Hepatic stellate cell (primary cell): ENCODE measurements around the gene FNTB.
A peak's percentile ranks its signal among the peaks of the same experiment; 100 is the strongest.
"Not testable (repeated sequence)": the region's sequence is repeated elsewhere in the genome, so short reads cannot be mapped to it uniquely, and the experiment has no call there.

ENCODE experiments used
- DNase-seq: peaks from one replicate; pipeline ENCODE4 v3.0.0; 2011; ENCODE audit warnings: low spot score

The FNTB gene

DNA sequence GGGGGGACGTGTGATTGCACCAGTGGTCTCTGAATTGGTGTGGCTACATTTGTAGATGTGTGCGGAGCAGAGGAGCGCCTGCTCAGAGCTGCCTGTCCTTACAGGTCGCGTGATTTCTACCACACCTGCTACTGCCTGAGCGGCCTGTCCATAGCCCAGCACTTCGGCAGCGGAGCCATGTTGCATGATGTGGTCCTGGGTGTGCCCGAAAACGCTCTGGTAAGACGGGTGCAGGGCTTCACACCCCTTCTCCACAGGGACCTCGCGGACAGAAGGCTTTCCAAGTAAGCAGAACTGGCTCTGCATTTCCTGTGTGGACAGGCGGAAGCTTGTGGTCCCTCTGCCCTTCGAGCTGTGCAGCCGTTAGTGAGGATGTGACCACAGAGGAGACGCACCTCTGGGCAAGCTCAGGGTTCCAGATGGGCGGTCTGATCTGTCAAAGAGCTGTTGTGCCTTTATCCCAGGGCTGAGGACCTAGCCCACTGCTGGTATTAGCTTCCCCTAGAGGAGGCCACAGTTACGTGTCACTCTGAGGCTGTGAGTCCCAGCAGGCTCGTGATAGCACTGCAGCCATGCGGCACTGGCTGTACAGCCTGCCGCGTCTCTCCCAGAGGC lies 67.9 kb downstream of the FNTB start:
- DNase-seq: no peak

DNA sequence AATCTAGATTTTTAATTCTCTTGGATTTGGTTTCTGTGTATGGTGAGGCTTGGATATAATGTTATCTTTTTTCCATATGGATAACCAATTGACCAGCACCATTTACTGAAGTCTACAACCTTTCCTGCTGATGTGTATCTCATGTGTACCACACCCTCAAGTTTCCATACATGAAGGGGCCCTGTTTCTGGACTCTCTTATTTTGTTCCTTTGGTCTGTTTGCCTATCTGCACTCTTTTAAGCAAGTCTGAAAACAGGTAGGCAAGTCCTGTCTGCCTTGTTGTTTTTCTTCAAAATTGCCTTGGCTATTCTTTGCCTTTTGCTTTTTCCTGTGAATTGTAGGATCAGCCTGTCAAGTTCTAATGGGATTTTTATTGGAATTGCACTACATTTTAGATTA lies 71.0 kb downstream of the FNTB start:
- no peak for DNase-seq

DNA sequence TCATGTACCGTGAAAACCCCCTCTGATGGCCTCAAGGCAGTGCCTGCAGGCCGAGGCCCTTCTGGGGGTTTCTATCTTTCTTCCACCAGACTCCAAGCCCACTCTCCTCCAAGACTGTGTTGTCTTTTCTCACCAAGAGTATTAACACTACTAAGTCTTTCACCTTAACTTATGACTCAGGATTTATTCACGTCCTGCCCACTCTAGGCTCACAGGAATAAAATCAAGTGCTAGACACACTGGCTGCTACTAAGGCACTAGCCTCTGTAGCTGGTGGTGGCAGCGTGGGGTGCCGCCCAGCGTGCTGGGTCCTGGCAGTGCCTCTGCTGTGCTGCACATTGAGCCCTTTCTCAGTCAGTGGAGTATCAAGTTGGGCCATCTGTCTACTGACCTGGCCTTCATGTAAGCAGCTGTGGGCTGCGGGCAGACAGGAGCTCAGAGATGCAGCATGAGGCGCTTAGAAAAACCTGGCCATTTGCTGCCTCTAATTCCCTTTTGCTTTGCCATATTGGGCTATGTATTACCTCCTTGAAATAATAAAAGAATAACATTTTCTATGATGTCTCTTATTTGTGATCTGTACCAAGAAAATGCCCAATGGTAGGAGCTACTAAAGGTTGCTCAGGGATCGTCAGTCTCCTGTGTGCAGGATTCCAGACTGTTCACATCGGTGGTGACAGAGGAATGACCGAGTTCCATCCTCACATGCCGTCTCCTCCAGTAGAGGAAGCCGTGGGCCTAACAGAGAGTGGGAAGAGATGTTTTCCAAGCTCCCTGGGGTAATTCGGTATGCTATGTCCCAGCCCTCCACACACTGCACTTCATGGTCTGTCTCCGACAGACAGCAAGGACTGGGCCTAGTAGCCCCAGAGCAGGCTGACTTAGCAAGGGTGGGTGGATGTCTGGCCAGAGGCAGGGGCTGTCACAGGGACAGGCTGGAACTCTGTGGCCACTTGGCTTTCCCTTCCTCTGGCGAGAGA lies 75.7 kb downstream of the FNTB start:
- no peak for DNase-seq

DNA sequence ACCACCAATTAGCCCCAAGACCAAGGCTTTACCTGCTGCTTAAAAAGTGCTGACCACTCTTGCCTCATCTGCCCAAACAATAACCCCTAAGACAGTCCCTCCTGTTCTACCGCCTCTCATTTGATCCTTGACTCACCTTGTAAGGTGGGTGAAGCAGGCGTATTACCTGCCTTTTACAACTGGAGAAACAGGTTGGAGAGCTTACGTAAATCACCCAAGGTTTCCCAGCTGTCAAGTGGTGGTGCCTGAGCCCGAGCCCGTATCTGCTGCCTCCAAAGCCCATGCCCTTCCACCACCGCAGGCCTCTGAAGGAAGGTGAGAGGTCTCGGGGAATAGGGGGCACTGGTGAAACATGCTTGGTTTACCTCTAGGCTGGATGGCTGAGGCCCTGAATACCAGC lies 79.0 kb downstream of the FNTB start:
- no peak for DNase-seq

DNA sequence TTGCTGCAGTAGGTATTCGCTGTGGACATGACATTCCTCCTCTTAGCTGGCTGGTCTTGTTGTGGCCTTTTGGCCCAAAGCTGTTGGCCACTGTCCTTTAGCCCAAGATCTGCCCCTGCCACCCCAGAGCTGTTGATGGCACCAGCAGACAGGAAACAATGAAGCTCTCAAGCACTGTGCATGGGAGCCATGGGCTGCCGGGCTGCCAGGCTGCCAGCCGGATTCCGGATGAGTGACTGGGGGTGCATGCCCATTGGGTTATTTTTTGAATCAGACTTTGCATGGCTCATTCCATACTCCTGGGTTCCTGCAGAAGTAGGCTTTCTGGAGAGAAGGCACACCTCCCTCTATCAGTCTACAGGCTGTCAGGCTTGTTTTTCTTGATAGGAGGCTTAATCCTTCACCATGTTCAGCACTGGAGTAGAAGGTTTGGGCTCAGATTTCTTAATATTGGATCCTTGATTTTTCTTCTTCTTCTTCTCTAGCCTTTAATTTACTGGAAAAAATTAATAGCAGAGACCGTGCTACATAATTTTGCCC lies 83.2 kb downstream of the FNTB start:
- no peak for DNase-seq

DNA sequence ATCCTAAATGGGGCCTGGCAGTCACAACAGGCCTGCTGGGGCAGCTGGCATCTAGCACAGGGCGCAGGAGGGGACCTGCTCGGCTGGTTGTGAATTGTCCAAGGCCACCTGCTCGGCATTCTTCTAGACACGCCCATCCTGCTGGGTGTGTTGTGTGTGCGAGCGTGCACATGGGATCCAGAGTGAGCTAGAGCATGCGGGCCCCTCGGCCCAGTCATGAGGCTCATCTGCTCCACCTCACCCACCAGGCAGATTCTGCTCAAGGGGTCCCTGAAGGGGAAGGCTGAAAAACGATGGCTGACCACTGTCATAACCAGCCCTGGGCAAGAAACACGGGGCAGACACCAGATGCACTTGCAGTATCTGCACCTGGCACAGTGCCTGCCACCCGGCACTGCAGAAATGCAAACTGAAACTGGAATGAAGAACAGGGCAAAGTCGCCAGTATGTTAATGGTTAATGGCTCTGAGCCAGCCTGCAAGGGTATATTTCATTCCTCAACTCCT lies 83.8 kb downstream of the FNTB start:
- DNase-seq: no peak

DNA sequence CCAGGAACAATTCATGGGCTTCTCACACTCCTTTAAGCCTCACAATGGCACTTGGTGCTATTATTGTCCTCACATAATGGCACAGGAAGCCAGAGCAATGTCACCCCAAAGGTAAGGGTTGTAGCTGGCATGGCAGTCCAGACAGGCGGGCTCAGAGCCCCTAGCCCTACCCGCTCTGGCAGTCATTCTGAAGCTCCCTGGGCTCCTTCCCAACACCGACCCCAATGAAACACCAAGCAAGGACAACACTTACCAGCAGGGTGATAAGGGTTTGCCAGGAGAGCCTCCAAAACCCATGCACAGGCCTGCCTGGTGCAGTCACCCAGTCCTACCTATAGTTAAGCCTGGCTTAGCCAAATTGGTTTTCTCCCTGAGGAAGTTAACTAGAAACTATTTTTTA lies 84.8 kb downstream of the FNTB start:
- no peak for DNase-seq

DNA sequence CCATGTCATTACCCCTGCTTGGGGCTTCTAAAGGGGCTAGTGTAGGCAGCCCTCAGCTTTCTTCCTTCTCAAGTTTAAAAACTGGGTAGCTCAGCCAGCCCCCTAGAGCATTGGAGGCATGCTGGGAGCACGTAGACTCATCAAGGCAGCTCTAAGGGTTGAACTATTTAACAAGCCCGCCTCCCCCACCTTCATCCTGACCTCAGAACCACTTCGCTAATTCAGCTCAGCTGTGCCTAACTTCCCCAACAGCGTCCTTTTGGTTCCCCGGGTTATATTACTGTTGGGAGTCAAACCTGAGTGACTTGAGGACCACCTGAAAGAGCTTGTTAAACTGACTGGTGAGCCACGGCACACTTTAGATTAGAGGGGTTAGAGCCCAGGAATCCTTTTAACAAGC lies 85.6 kb downstream of the FNTB start:
- no peak for DNase-seq

DNA sequence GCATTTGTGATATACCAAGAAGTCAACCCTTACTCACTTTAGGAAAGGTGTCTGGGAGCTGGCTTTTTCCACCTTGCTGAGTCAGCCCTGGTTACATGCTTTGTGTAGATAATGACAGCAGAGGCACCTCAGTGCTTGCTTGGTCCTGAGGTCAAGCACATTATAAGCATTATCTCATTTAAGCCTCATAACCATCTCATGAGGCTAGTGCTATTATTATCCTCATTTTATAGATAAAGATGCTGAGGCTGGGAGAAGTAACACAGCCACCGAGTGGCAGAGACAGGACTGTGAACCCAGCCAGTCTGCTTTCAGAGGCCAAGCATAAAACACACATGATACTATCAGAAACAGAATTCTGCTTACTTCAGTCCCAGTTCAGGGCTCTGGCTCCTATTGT lies 86.2 kb downstream of the FNTB start:
- DNase-seq: no peak

DNA sequence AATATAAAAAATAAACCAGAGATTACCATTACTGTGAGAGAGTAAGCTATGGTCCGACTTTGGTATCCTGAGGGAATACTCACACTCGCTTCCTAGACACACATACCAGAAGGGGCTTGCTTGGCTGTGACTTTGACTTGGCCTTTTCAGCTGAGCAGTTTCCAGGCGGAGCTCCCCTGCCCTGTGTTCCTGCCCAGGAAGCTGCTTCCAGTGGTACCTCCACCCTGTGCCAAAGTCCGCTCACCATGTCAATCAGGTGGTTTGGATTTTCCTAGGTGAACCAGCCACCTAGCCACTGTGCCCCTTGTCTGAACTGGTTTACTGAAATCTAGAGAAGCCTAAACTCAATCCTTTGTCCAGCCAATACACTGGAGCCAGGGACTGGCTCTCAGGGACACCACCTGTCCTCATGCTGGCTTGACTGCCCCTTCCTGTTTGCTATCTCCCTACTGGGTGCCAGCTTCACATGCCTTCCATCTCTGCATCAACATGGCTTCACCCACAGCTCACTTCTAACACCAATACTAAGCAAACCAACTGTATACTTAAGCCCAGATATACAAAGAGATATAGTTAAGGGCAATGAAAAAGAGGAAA lies 87.0 kb downstream of the FNTB start:
- DNase-seq: no peak

DNA sequence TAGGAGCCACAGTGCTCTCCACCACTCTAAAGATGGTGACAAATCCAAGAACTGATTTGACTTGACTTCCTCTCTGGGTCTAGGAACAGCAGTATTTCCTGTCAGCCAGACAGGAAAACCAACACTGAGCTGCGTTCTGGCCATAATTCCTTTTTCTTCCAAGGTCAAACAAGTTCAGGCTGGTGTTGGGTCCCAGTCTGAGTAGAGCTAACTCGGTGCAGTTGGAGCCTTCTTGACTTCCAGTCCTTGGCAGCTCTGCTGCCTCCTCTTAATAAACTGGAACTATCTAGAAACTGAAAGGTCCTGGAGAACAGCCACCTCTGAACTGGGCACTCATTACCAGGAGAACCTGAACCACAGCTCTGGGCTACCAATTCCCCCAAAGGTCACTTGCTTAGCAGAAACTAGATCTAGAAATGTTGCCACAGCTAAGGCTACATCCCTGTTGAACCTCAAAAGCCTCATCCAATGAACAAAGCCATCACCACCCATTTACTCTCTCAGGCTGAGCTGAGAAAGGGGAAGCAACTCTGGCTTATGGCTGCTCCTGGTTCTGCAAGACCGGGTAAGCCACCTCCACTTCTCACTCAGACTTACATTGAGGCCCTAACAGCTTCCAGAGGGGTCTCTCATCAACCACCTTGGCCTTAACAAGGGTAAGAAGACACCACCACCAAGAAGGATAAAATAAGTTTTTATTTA lies 87.9 kb downstream of the FNTB start:
- DNase-seq: no peak

DNA sequence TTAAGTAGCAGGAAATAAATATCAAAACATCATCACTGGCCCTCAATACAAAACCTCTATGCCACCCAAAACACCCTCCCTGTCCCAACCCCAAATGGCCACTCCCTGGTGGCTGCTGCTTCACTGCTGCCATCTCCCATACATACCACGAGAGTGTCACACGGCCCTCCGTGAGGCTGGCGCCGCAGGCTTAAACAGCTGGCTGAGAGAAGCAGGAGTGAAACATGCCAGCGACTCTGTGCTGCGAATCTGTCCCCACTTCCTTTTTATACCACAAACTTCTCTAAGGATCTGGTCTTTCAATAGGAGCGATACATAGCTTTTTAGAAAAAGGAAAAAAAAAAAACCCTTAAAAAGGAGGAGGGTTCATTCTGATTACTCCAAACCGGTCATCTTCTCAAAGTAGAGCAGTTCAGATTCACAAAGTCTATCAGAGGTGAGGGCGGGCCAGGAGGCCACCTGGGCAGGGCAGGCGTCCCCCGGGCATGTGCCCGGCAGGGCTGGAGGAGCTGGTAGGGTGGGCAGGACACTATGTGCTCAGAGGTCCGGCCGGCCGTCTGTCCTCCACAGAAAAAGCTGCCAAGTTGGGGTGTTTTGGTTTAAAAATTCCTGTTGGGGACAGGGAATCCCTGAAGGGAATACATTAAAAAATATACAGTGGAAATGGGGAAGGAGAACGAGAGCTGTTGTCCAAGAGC lies 89.1 kb downstream of the FNTB start:
- DNase-seq: no peak

DNA sequence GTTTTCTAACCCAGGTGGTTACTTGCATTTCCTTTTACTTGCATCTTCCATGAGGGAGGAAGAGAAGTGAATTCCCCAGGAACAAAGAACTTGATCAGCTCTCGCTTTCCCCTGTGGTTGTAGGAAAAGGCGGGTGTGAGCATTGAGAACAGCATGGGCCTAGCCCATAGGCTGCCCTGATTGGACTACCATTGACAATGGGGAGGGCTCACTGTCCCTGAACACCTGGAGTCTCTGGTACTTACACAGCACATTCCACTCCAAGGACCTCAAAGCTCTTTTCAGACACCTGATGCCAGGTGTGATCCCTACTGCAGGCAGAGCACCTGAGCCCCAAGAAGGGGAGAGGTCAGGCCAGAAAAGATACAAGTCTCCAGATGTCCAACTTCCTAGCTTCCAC lies 90.6 kb downstream of the FNTB start:
- DNase-seq: no peak

DNA sequence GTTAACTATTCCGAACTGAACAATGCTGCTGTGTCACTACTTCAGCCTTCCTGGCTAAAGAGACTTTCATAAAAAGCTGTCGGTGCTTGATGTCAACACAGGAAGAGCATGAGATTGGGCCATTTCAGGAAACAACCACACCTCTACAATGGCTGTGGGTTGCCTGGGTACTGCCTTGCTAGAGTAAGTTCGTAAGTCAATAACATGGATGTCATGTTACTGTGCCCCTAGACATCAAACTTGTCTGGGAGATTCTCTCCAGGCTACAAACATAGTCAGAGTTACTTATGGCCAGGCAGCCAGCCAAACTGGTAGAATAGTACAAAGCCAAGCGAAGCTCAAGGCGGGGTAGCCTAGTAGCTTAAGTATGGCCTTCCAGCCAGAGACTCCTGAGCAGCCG lies 92.5 kb downstream of the FNTB start:
- no peak for DNase-seq

DNA sequence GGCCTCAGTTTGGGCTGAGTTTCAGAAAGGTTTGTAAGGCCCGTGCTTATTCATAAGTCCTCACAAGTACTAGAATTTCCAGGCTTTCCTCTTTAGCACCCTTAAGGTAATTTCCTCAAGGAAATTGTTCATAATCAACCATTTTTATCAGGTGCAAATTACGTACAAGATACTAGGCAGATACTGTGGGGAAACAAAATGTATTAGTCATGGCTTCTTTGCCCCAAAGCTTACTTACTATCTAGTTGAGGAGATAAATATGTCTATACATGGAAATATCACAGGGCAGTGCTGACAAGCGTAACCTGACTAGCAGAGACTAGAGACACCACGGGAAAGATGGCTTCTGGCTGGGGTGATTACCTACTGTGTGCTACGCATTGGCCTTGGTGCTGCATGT lies 93.1 kb downstream of the FNTB start:
- no peak for DNase-seq

DNA sequence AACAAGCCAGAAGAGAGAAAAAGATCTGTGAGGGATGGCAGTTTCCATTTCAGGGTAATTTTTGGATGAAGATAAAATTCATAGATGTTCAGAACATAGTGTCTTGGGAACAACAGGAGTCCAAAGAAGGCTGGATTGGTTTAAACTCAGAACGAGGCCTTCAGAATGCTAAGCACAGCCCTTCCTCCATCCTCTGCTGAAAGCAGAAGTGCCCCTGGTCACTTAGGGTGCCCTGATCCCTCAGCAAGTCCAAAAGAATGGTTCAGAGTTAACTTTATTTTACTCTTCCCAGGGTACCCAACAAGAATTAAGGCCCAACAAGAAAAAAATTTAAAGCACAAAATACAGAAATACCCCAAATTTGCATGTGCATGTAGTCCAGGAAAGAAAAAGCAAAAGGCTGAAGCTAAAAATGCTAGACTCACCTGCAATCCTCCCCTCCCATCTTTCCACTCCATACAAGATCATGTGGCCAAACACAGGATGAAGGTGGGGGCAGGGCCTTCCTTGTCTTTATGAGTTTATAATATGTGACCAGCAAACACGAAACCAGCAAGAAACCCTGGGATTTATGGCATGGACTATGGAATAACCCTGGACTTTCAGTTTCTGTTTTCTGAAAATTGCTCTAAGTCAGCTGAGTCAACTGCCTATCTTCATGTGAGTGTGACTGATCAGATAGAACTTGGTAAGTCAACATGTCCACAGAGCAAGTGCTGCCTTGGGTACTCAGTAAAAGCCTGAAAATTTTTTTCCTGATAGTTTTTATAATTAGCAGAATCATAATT lies 94.5 kb downstream of the FNTB start:
- peak; percentile 47 for DNase-seq

DNA sequence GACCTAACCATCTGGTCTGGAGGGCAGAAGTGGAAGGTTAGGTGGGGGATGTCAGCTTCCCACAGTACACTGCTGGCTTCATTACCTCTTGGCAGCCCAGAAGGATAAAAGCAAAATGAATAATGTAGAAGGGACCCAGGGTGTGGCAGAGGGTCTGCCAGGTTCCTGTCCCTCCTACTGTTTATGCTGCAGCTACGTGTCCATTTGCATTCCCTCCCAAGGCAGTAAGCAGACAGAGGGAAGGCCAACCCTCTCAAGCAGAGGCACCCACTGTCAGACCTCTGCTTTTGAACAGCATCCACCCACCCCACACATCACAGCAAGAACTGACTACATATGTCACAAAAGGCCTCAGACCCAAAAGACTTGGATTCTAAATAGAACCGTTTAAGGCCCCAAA lies 96.2 kb downstream of the FNTB start:
- DNase-seq: no peak

DNA sequence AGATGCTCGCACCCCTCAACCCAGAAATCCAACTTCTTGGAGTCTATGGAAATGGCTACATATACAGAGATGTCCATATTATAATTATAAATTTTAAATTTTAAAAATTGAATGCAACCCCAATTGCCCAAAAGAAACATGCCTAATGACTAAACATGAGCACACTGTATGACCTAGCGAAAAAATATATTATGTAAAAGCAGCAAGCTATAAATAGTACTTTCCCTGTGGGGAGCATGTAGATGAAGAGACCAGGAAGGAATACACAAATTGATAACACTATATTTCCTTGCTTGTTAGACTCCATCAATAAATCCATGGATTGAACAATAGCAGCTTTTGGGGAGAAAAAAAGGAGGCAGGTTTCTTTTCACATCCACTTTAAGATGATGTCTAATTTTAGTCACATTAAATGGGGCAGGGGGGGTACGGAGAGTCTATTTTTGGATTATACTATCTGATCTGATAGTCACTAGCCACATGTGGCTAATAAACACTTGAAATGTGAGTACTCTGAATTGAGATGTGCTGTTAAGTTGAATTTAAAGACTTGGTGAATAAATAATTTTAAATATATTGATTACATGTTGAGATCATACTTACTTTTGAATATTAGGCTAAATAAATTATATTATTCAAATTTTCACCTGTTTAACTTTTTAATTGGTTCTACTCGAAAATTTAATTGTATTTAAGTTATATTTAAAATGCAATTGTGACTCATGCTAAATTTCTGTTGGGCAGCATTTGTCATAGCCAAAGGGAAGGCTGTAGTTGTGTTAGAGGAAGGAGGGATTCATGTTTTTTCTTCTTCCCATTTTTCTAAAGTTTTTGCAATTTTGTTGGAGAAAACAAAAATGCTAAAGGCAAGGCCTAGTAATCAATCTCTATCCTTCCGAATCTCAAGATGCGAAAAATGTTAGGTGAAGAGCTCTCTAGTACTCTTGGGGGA lies 98.1 kb downstream of the FNTB start:
- no peak for DNase-seq

DNA sequence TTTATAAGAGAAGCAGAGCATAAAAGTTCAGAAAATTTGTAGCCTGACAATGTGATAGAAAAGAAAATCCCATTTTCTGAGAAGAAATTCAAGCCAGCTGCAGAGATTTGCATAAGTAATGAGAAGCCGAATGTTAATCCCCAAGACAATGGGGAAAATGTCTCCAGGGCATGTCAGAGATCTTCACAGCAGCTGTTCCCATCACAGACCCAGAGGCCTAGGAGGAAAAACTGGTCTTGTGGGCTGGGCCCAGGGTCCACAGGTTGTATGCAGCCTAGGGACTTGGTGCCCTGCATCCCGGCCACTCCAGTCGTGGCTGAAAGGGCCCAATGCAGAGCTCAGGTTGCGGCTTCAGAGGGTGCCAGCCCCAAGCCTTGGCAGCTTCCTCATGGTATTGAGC lies 100.0 kb downstream of the FNTB start:
- not testable (repeated sequence) for DNase-seq
